OCI-LY1 (cell line): ENCODE data around the gene STAP1.

ENCODE experiments used
- H2AFZ ChIP-seq: fragments of 200-600 bp; sonication (generic), shearing (Covaris generic); 2 replicates; pipeline ENCODE4 v1.6.0; 2014; ENCODE audit warnings: antibody characterized with exemption, mild to moderate bottlenecking, low read length
- H3F3A ChIP-seq: fragments of 200-600 bp; sonication (generic), shearing (Covaris generic); 2 replicates; pipeline ENCODE4 v1.6.0; 2014; ENCODE audit warnings: mild to moderate bottlenecking, antibody characterized with exemption, low read length, moderate library complexity; ENCODE audit not compliant: insufficient read depth
- H3K27ac ChIP-seq: fragments of 200-600 bp; sonication (generic); 2 replicates; pipeline ENCODE4 v1.5.1; 2014; ENCODE audit warnings: low read length, mixed run types, mild to moderate bottlenecking, low read depth; ENCODE audit not compliant: poor library complexity, severe bottlenecking
- H3K27me3 ChIP-seq: fragments of 200-600 bp; sonication (generic); 2 replicates; pipeline ENCODE4 v1.6.0; 2014; ENCODE audit warnings: antibody characterized with exemption, mild to moderate bottlenecking, low read length, moderate library complexity; ENCODE audit not compliant: insufficient read depth
- H3K36me3 ChIP-seq: fragments of 200-600 bp; sonication (generic); 2 replicates; pipeline ENCODE4 v1.6.1; 2014; ENCODE audit warnings: mild to moderate bottlenecking, antibody characterized with exemption, low read length, moderate library complexity, mixed read lengths; ENCODE audit not compliant: insufficient read depth
- H3K4me1 ChIP-seq: fragments of 200-600 bp; sonication (generic); 2 replicates; pipeline ENCODE4 v1.5.1; 2014; ENCODE audit warnings: mild to moderate bottlenecking, low read length, moderate library complexity; ENCODE audit not compliant: insufficient read depth, severe bottlenecking
- H3K4me2 ChIP-seq: fragments of 200-600 bp; sonication (generic), shearing (Covaris generic); 2 replicates; pipeline ENCODE4 v1.6.1; 2014; ENCODE audit warnings: low read length
- H3K4me3 ChIP-seq: fragments of 200-600 bp; sonication (generic); 2 replicates; pipeline ENCODE4 v1.5.1; 2014; ENCODE audit warnings: low read length, low read depth, mild to moderate bottlenecking, mixed read lengths; ENCODE audit not compliant: poor library complexity, severe bottlenecking
- H3K79me2 ChIP-seq: fragments of 200-600 bp; shearing (Covaris generic); 2 replicates; pipeline ENCODE4 v1.6.1; 2016; ENCODE audit warnings: mixed run types, low read length, mixed read lengths; ENCODE audit not compliant: insufficient read depth
- H3K9ac ChIP-seq: fragments of 200-600 bp; sonication (generic), shearing (Covaris generic); 2 replicates; pipeline ENCODE4 v1.6.1; 2014; ENCODE audit warnings: mild to moderate bottlenecking, low read length, mixed read lengths
- H3K9me2 ChIP-seq: fragments of 200-600 bp; sonication (generic), shearing (Covaris generic); 2 replicates; pipeline ENCODE4 v1.6.1; 2014; ENCODE audit warnings: low read depth, mild to moderate bottlenecking, low read length, mixed read lengths
- H3K9me3 ChIP-seq: fragments of 200-600 bp; shearing (Covaris generic); 2 replicates; pipeline ENCODE4 v1.6.1; 2014; ENCODE audit warnings: low read length, mixed read lengths
- H4K20me1 ChIP-seq: fragments of 200-600 bp; sonication (generic), shearing (Covaris generic); 2 replicates; pipeline ENCODE4 v1.6.0; 2016; ENCODE audit warnings: mild to moderate bottlenecking, low read length; ENCODE audit not compliant: insufficient read depth
- EZH2 ChIP-seq: fragments of 200-600 bp; sonication (generic), shearing (Covaris generic); IDR thresholded peaks from 2 replicates; pipeline ENCODE4 v1.8.0; 2017; ENCODE audit warnings: borderline replicate concordance, mixed run types, mild to moderate bottlenecking, antibody characterized with exemption, low read length, moderate library complexity, mixed read lengths
- TF ChIP-seq, protein P1 (sequence below): fragments of 200-600 bp; sonication (generic), shearing (Covaris generic); IDR thresholded peaks from 2 replicates; pipeline ENCODE4 v1.5.1; 2017; ENCODE audit warnings: mild to moderate bottlenecking, antibody characterized with exemption, low read length, moderate library complexity, mixed read lengths

The STAP1 gene

GRCh38 chr4:67604029-67604381 is 45.5 kb downstream of the STAP1 start:
- H3K27me3 ChIP-seq, result no peaks in the 10 kb centered on the region
- no peaks in the 10 kb centered on the region for H3K9me2 ChIP-seq
- H2AFZ ChIP-seq, result no peak overlapping the region
- no peak overlapping the region for H3K4me2 ChIP-seq
- peaks cover 95% of the 10 kb centered on the region for H3K36me3 ChIP-seq
- no peak overlapping the region for H3K27ac ChIP-seq
- H3K4me1 ChIP-seq, result no peaks in the 10 kb centered on the region
- H3K9me3 ChIP-seq, result no peaks in the 10 kb centered on the region
- no peaks in the 10 kb centered on the region for H3K79me2 ChIP-seq
- H4K20me1 ChIP-seq, result no peaks in the 10 kb centered on the region
- no peaks in the 10 kb centered on the region for H3F3A ChIP-seq
- H3K9ac ChIP-seq, result no peak overlapping the region
- H3K4me3 ChIP-seq, result no peak overlapping the region
- TF ChIP-seq, protein P1, sequence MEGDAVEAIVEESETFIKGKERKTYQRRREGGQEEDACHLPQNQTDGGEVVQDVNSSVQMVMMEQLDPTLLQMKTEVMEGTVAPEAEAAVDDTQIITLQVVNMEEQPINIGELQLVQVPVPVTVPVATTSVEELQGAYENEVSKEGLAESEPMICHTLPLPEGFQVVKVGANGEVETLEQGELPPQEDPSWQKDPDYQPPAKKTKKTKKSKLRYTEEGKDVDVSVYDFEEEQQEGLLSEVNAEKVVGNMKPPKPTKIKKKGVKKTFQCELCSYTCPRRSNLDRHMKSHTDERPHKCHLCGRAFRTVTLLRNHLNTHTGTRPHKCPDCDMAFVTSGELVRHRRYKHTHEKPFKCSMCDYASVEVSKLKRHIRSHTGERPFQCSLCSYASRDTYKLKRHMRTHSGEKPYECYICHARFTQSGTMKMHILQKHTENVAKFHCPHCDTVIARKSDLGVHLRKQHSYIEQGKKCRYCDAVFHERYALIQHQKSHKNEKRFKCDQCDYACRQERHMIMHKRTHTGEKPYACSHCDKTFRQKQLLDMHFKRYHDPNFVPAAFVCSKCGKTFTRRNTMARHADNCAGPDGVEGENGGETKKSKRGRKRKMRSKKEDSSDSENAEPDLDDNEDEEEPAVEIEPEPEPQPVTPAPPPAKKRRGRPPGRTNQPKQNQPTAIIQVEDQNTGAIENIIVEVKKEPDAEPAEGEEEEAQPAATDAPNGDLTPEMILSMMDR, result no peak
- TF ChIP-seq EZH2, result no peak

DNA sequence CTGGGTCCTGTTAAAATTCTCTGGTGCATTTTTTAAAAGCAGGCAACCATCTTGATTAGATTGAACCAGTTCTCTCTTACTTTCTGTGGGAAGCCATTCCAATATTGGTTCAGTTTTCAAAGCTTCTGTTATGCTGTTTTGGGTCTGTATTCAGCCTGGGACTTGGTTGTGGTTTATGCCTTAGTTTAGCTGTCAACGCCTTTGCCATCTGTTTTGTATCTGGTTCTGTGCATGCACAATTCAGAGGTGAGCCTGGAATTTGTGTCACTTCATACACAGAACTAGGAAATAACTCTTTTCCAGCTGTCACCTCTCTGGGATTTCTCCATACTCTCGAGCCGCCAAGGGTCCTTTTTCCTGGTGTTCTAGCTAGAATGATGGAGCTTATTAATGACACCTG is 46.2 kb downstream of the STAP1 start:
- no peaks in the 10 kb centered on the region for H3K27me3 ChIP-seq
- no peak overlapping the region for H3K4me2 ChIP-seq
- no peak overlapping the region for H3K4me3 ChIP-seq
- no peaks in the 10 kb centered on the region for H3K9me2 ChIP-seq
- H3F3A ChIP-seq, result no peaks in the 10 kb centered on the region
- H2AFZ ChIP-seq, result no peak overlapping the region
- H3K9me3 ChIP-seq, result no peaks in the 10 kb centered on the region
- no peak for TF ChIP-seq EZH2
- TF ChIP-seq, protein P1, result no peak
- H3K79me2 ChIP-seq, result no peaks in the 10 kb centered on the region
- no peak overlapping the region for H3K27ac ChIP-seq
- H3K36me3 ChIP-seq, result peaks cover 95% of the 10 kb centered on the region
- no peaks in the 10 kb centered on the region for H3K4me1 ChIP-seq
- no peaks in the 10 kb centered on the region for H4K20me1 ChIP-seq
- H3K9ac ChIP-seq, result no peak overlapping the region

DNA sequence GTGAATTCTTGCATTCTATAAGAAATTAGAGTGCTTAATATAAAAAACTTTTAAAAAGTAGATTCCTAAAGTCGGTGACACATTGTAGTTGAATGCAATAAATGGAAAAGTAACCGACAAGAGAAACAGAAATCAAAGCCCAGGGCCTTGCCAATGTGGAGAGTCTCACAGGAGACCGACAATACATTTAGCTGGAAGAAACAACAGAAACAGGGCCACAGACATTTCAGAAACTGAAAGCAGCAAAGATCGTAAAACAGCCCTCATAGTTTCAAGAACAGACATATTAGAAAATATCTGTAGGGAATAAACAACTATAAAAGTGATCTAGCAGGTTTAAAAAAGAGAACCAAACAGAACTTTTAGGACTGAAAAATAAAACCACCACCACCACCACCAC is 49.5 kb downstream of the STAP1 start:
- TF ChIP-seq EZH2, result no peak
- TF ChIP-seq, protein P1, result no peak
- Histone ChIP-seq H2AFZ (no peak overlapping the region), H4K20me1 (no peaks in the 10 kb centered on the region), H3F3A (0 out of 2 replicates have a peak, but pooled peaks cover 1% of the 10 kb centered on the region), H3K9me3 (peaks cover 2% of the 10 kb centered on the region; the same call in 1 of the 2 replicates), H3K27ac (no peak overlapping the region), H3K4me1 (no peaks in the 10 kb centered on the region), H3K79me2 (no peaks in the 10 kb centered on the region), H3K36me3 (peaks cover 71% of the 10 kb centered on the region), H3K4me3 (no peak overlapping the region), H3K9ac (no peak overlapping the region), H3K27me3 (no peaks in the 10 kb centered on the region), H3K4me2 (no peak overlapping the region), H3K9me2 (no peaks in the 10 kb centered on the region)
